NCI-H2196 (cell line): ENCODE data around the gene FOXN3.

ENCODE experiments used
- DNase-seq: peaks from one replicate; lab custom pipeline; 2025; ENCODE audit not compliant: unreplicated experiment; lab: John Stamatoyannopoulos, UW

Gene FOXN3

GRCh38 chr14:89365061-89365801 lies 51.8 kb downstream of the FOXN3 start:
- no peak for DNase-seq

DNA sequence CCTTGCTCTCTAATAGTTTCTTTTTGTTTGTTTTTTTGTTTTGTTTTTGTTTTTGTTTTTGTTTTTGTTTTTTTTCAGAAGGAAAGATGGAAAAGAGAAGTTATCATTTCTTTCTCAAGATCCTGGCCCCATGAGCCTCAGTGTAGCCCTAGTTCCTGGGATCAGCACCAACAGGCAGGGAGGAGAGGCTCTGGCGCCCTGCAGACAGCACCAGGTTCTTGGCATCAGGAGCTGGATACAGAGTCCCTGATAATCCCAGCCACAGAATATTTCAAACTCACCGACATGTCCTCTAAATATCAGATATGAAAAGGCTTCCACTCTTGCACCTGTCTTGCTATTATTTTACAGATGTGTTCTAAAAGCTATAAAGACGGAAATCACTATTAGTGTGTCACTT lies 52.7 kb downstream of the FOXN3 start:
- no peak for DNase-seq

GRCh38 chr14:89360277-89360676 lies 56.8 kb downstream of the FOXN3 start:
- no peak for DNase-seq

DNA sequence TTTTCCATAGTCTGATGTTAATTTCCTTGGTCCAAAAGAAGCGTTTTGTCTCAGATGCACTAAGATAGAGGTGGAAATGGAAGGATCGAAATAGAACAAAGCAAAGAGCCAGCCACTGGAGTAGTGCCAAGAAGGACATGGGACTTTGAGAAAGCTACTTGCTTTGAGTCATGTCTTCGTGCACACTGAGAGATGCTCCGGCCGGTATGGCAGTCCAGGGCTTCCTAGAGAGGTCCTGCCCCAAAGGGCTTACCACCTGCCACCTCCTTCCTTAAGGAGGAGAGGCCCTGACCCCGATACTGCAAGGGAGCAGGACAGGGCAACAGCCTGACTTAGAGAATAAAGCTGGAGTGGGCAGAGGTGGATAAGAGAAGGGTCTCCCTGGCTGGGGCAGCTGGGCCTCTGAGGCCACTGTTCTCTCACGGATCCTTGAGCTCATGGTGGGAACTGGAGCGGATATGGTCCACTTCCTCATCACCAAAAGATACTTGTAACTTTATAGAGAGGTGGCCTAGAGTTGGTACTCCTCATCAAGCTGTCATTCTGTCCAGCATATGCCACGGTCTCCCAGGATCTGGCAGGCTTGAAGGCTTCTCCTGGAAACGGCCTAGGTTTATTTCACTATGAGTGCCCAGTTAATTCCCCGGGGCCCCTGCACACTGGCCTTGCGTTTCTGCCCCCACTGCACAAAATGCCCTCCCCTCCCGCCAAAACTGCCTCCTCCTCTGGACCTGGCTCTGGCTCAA lies 57.4 kb downstream of the FOXN3 start:
- DNase-seq: no peak

GRCh38 chr14:89357655-89358297 lies 59.3 kb downstream of the FOXN3 start:
- DNase-seq: no peak

- DNase-seq: no peak
Measured at GRCh38 chr14:89356927-89357326, 60.1 kb downstream of the FOXN3 start.

DNA sequence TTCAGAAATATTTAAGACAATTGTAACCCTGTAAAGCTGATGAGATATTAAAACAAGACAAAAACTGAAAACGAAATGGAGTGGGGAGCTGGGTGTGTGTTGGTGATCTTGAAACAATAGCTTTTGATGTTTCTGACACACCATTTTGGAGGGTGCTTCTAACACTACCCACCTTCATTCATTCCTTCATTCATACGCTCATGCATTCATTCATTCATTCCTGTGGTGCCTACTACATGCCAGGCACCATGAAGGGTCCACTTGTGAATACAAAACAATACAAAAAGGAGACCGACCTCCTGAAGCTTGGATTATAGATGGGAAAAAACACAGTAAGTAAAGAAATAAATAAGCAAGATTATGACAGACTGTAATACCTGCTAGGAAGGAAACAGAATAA lies 60.5 kb downstream of the FOXN3 start:
- DNase-seq: no peak

DNA sequence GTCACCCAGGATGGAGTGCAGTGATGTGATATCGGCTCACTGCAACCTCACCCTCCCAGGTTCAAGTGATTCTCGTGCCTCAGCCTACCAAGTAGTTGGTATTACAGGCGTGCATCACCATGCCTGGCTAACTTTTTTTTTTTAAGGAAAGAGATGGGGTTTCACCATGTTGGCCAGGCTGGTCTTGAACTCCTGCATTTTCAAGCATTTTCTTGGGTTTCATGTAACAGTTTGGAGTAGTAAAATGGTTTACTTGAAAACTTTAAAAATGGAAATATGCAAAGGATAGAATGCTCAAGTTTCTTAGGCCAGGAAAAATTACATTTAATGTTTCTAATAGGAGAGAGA lies 63.3 kb downstream of the FOXN3 start:
- no peak for DNase-seq

DNA sequence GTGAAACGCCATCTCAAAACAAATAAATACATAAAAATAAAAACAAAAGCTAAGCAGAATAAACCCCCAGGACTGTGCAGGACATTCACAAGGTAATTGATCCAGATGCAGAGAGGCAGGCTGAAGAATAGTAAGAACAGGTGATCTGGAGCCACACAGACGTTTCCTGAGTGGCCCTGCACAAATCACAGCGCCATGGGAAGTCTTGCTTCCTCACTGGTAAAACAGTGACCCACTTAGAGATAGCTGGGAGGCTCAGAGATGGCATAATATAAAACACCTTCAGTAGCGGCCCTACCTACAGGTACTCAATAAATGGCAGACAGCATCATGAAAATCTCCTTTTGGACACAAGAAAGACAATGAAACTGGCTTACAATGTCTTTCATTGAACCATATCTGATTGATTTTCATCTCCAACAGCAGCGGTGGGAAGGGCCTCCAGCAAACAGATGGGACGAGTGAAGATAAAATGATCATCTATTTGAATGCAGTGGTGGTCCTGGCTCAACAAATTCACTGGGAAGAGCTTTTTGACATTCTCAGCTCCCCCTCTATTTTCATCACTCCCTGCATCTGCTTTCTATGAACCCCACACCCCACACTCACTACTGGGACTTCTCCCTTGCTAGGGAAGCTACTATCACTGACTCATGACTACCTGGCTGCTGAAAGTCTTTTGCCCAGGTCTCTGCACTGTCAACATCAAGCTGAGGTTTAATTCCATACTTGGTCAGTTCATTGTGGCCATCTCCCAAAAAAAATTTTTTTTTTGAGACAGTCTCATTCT lies 63.9 kb downstream of the FOXN3 start:
- DNase-seq: no peak

- no peak for DNase-seq
Measured at GRCh38 chr14:89351516-89352404, 65.3 kb downstream of the FOXN3 start.

DNA sequence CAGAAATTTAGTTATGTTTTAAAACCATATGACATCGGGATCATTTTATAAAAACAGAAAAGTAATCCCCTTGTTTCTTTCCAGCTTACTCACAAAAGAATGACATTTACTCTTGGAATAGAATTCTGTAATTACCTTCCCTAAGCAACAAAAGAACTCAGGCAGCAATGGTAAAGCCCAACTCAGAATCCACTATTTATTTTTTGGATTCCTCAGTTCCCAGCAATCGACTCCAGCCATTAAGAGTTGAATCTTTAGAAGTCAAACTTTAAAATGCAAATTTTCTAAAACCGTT lies 65.9 kb downstream of the FOXN3 start:
- DNase-seq: no peak

DNA sequence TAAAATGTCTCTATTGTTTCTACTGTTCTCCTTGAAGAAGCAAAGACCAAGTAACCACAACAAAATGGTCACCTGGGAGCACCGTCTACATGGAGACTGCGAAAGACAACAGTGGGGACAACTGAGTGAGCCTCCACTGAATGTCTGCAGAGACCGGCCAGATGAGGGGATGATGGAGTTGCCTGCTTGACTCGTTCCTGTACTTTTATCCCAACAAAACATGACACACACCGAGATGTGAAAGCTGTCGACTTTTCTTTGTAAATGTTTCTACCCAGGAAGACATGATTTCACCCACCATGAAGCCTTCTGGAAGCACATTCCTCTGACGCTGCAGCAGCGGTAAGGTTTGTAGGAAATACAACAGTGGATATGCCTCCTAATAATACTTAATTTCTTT lies 66.9 kb downstream of the FOXN3 start:
- no peak for DNase-seq

GRCh38 chr14:89349171-89350008 lies 67.6 kb downstream of the FOXN3 start:
- peak; percentile 86 for DNase-seq

DNA sequence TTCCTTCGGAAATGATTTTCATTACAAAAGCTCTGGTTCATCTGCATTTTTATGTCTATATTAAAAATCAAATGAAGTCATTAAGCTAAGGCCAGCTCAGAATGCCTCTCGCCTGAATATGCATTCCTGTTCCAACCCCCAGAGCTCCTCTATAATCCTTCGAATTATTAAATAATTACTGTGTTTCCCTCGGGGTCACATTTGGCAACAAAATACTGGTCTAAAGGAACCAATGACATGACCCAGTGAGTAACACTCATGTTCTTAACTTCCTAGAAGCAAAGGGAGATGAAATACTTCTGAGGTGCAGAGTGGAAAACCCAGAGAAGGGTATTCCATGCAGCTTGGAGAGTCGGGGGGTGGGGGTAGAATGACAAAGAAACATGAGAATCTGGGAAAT lies 68.3 kb downstream of the FOXN3 start:
- no peak for DNase-seq

GRCh38 chr14:89347885-89348284 lies 69.1 kb downstream of the FOXN3 start:
- DNase-seq: no peak

DNA sequence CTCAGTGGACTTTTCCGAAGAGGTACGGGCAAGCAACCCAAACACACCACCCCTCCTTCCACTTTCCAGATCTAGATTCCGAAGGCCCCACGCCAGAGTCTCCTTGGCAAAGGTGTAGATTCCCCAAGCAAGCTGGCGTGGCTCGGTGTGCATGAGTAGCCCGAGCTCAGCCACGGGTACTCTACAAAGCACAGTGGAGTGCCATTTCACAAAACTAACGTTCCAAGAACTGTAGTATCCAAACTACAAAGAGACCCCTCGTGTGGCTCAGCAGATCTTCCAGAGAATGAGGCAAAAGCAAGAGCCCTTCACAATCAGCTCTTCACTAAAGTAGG lies 72.1 kb downstream of the FOXN3 start:
- DNase-seq: no peak

DNA sequence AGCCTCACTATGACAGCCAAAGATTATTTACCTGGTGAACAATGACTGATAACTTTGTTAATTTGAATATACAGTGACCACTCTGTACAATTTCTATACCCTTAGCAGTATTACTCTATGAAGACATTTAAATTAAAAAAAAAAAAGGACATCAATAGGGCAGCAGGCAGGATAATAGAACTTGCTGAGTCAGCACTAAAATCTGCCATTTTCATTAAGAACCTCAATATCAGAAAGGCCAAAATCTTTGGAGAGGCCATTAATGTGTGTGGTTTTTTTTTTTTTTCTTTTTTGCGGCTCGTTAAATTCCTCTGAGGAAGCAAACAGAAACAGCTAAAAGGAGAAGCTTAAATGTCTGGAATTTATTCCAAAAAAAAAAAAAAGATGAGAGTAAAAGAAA lies 73.7 kb downstream of the FOXN3 start:
- DNase-seq: no peak

- DNase-seq: no peak
Measured at GRCh38 chr14:89342049-89342448, 75.0 kb downstream of the FOXN3 start.

- no peak for DNase-seq
Measured at GRCh38 chr14:89340200-89341181, 76.5 kb downstream of the FOXN3 start.
